HG03097 (cell line): ENCODE data around the gene TM4SF4.

Experiments used
- ATAC-seq: cut with Tn5 transposase; IDR thresholded peaks from one replicate; pipeline ENCODE4 v1.9.1; 2021; ENCODE audit not compliant: unreplicated experiment, low FRiP score

TM4SF4 gene

GRCh38 chr3:149507491-149508324, 33.2 kb downstream of the TM4SF4 start:
- ATAC-seq: peak; percentile 43

- ATAC-seq: no peak
Measured at GRCh38 chr3:149509526-149509925, 35.0 kb downstream of the TM4SF4 start.

GRCh38 chr3:149510480-149510879, 36.0 kb downstream of the TM4SF4 start:
- no peak for ATAC-seq

DNA sequence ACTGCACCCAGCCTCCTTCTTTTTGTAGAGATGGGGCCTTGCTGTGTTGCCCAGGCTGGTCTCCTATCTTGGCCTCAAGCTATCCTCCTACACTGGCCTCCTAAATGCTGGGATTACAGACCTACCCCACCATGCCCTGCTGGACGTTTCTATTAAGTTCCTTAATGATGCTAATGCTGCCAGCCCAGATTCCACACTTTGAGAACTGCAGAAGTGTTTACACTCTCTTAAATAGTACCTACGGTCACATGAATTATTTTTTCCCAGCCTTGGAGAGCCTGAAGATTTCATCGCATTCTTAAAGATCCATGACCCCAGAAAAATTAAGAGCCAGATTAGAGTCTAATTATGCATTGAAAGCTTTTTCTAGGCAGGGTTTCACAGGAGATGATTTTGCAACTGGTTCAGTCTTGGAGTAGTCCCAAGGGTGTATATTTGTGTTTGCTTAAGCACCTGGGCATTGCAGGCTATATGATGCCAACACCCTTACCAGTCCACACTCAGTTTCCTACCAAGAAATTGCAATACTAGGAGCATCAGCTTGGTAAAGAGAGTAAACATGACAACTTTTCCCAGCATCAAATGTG, 36.6 kb downstream of the TM4SF4 start:
- no peak for ATAC-seq

- peak; percentile 63 for ATAC-seq
Measured at GRCh38 chr3:149512073-149512782, 37.7 kb downstream of the TM4SF4 start.

DNA sequence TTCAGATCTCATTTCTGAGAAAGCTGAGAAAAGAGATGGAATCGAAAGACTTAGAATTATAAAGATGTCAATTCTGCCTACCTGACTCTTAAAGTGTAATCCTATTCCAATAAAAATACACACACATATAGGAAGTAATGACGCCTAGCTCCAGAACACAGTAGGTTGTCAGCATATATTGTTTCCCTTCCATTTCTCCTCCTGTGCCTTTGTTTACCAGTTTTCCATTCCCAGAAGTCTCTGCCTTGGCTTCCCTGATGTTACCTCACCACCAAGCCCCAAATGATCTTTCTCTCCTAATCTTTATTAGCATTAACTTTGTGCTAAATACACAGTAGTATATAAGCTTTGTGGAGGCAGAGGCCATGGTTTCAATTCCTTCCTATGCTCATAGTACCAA, 40.0 kb downstream of the TM4SF4 start:
- ATAC-seq: no peak

- ATAC-seq: no peak
Measured at GRCh38 chr3:149515249-149515648, 40.8 kb downstream of the TM4SF4 start.

- ATAC-seq: no peak
Measured at GRCh38 chr3:149516920-149517319, 42.4 kb downstream of the TM4SF4 start.

DNA sequence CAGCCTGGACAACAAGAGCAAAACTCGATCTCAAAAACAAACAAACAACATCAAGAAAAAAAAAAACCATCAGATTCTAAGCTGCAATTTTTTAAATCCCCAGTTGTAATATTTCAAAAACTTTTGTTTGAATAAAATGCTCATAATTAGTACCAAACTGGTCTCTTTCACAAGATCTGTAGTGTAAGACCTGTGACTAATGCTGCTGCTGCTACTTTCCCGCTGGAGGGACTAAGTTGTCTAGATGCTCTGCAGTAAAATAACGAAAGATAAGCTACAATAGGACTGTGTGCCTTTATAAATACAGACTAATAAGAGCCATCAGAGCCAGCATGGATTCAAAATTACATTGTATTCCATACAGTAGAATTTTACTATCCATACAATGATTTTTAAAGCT, 45.4 kb downstream of the TM4SF4 start:
- ATAC-seq: no peak

- ATAC-seq: no peak
Measured at GRCh38 chr3:149523512-149524299, 49.2 kb downstream of the TM4SF4 start.

- ATAC-seq: no peak
Measured at GRCh38 chr3:149527531-149528339, 53.2 kb downstream of the TM4SF4 start.

- no peak for ATAC-seq
Measured at GRCh38 chr3:149528340-149528650, 53.8 kb downstream of the TM4SF4 start.

DNA sequence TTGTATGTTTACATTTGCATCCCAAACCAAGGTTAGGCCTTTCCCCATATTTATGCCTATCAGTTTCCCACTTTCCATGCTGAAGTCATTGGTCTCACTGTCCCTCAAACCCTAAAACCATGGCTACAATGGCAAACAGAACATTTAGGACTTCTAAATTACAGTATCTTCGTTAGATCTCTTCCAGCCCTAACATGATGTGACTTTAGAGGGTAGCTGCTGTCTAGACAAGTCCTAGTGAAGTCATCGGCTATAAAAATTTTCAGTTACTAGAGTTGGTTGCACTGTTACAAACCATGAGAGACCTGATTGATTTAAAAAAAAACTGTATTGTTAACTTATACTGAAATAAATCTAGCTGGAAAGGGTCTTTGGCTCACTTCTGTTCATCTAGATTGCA, 54.6 kb downstream of the TM4SF4 start:
- ATAC-seq: no peak

DNA sequence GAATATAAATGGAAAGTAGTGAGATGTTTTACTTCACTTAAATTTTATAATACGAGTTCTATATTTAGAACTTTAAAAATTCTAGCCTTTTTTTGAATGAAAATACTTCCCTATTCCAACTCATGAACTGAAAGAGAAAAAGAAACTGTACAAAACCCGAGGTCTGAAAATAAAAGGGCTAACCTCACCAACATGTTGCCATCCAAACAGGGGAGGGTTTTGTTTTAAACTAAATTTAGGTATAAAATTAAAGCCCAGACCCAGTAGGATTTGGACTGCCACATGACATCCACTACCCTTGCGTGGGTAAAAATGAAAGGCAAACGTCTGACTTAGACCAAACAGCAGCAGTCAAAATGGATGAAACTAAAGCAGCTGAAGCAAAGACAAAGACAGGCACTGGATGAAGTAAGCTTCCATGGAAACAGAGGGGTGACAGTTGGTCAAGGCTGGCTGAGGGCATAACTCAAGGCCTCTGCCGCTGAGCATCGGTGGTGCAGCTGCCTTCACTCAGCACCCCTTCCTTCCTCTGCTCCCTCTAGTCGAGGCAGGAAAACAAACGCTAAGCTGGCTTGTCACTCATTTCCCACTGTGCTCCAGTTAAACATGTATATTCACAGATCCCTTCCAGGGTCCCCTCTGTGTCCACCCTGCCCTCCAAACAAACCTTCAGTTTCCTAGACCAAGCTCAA, 58.1 kb downstream of the TM4SF4 start:
- no peak for ATAC-seq

- ATAC-seq: no peak
Measured at GRCh38 chr3:149534082-149534481, 59.6 kb downstream of the TM4SF4 start.

- no peak for ATAC-seq
Measured at GRCh38 chr3:149534671-149535332, 60.3 kb downstream of the TM4SF4 start.

DNA sequence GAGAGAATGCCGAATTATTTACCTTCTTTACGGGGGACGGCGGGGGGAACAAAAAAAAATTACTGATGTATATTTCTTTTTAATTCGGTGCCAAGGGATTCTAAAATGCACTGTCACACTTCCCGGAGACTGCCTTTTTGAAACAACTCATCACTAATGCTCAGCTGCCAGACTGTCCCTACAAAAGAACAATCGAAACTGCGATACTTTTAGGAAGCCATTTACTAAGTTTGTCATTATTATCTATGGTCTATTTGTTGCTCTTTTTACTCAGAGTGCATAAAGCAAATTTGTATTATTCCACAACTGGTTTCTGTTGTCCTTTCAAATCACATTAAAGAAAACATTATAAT, 60.8 kb downstream of the TM4SF4 start:
- ATAC-seq: no peak

GRCh38 chr3:149536429-149536828, 61.9 kb downstream of the TM4SF4 start:
- no peak for ATAC-seq

DNA sequence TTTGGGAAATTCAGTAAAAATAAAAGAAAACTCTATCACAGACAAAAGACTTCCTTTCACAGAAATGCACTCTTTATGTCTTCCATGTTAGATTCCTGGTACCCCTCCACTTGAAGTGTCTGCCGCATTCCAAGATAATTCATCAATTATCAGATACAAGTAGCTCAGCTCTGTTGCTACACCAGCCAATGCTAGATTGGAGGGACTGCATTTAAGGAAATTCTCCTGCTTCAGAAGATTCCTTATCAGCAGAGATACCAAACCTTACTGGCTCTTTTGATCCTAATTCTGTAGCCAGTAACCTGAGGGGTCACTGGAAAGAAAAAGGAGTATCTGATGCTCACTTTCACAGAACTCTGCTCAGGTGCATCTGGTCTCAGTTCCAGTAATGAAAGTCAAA, 63.9 kb downstream of the TM4SF4 start:
- ATAC-seq: no peak
